SK-N-SH (cell line): ENCODE measurements around the gene JPH3.

Experiments
- CTCF ChIP-seq: fragments of 200-600 bp; sonication (generic); IDR thresholded peaks from 2 replicates; pipeline ENCODE4 v1.6.1; 2017; ENCODE audit warnings: antibody characterized with exemption, mild to moderate bottlenecking, moderate library complexity
- EZH2phosphoT487 ChIP-seq: fragments of 200-600 bp; sonication (generic); IDR thresholded peaks from 2 replicates; pipeline ENCODE4 v1.6.1; 2017; ENCODE audit warnings: low read depth, mixed run types, mild to moderate bottlenecking, antibody characterized with exemption, moderate library complexity, borderline replicate concordance
- MAX ChIP-seq: IDR thresholded peaks from 2 replicates; pipeline ENCODE4 v1.4.0; 2012; ENCODE audit warnings: low read depth
- POLR2AphosphoS5 ChIP-seq: IDR thresholded peaks from 2 replicates; pipeline ENCODE4 v1.6.1; 2012; ENCODE audit warnings: low read depth, low read length
- RAD21 ChIP-seq: IDR thresholded peaks from 2 replicates; pipeline ENCODE4 v1.6.1; 2012; ENCODE audit warnings: mild to moderate bottlenecking, low read length
- RCOR1 ChIP-seq: fragments of 150-350 bp; IDR thresholded peaks from 2 replicates; pipeline ENCODE4 v1.6.1; 2017; ENCODE audit warnings: antibody characterized with exemption, low read length
- REST ChIP-seq: IDR thresholded peaks from 2 replicates; pipeline ENCODE4 v1.6.1; 2012; ENCODE audit warnings: mild to moderate bottlenecking, low read depth, low read length, moderate library complexity
- RFX5 ChIP-seq: IDR thresholded peaks from 2 replicates; pipeline ENCODE4 v1.6.1; 2012; ENCODE audit warnings: mild to moderate bottlenecking, improper control_type of control experiment, low read length

- TF ChIP-seq REST = no peak
- TF ChIP-seq MAX = no peak
- TF ChIP-seq CTCF = no peak
- no peak for TF ChIP-seq POLR2AphosphoS5
- TF ChIP-seq EZH2phosphoT487 = no peak
- TF ChIP-seq RCOR1 = no peak
- TF ChIP-seq RFX5 = no peak
- TF ChIP-seq RAD21 = no peak
Observed at GRCh38 chr16:87744750-87745514, 142.6 kb downstream of the JPH3 start.
